ENCODE results near the gene FAM53A.
"Not testable (repeated sequence)": the region's sequence is repeated elsewhere in the genome, so short reads cannot be mapped to it uniquely, and the experiment has no call there.

The FAM53A gene

DNA sequence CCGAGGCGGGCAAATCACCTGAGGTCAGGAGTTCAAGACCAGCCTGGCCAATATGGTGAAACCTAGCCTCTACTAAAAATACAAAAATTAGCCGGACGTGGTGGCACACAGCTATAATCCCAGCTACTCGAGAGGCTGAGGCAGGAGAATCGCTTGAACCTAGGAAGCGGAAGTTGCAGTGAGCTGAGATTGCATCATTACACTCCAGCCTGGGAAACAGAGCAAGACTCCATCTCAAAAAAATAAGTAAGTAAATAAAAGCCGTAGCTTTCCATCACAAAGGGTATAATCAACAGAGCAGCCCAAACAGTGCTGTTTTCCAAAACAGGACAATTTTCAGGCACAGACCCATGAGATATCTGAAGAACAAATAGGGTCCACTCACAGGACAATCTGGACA lies 17.6 kb upstream of the FAM53A start:
- not testable (repeated sequence) for H3K9me3 ChIP-seq (ENCODE audit: control insufficient read depth, insufficient read depth, low read length); H3K4me3 ChIP-seq (ENCODE audit: low read length); H3K27me3 ChIP-seq (ENCODE audit: control insufficient read depth, insufficient read depth, low read length); H3K27ac ChIP-seq (ENCODE audit: low read length); DNase-seq (ENCODE audit: low read depth, low spot score); H3K4me1 ChIP-seq (ENCODE audit: control insufficient read depth, insufficient read depth, low read length)
- peaks cover 10% of the 10 kb centered on the region; the same call in 1 of the 2 replicates for H3K36me3 ChIP-seq (ENCODE audit: control insufficient read depth, insufficient read depth, low read length)
- WGBS (ENCODE audit: insufficient coverage, insufficient read length), result no CpG with 5 or more reads among the region's 8 CpGs

DNA sequence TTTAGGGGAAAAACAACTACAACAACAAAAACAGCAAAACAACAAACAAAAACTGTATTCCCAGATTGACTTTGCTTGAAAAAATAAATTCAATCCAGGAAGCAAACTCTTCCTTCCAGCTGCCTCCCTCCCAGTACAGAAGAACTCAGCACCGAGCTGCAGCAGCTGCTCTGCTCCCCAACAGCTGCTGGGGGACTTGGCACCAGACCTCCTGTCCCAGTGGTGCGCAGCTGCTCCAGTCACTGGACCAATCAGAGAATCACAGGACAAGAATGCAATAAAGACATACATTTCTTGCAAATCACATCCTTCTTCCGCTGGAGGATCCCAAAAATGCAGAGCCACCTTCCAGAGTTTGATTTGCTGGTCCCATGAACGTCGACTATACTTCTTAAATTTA lies 11.8 kb upstream of the FAM53A start:
- Histone ChIP-seq H3K36me3 (ENCODE audit: control insufficient read depth, insufficient read depth, low read length) (peaks cover 23% of the 10 kb centered on the region), H3K4me1 (ENCODE audit: control insufficient read depth, insufficient read depth, low read length) (no peaks in the 10 kb centered on the region), H3K4me3 (ENCODE audit: low read length) (no peak overlapping the region), H3K27me3 (ENCODE audit: control insufficient read depth, insufficient read depth, low read length) (no peaks in the 10 kb centered on the region), H3K9me3 (ENCODE audit: control insufficient read depth, insufficient read depth, low read length) (no peaks in the 10 kb centered on the region), H3K27ac (ENCODE audit: low read length) (no peak overlapping the region)
- WGBS (ENCODE audit: insufficient coverage, insufficient read length), result no CpG with 5 or more reads among the region's 5 CpGs
- no peak for DNase-seq (ENCODE audit: low read depth, low spot score)

DNA sequence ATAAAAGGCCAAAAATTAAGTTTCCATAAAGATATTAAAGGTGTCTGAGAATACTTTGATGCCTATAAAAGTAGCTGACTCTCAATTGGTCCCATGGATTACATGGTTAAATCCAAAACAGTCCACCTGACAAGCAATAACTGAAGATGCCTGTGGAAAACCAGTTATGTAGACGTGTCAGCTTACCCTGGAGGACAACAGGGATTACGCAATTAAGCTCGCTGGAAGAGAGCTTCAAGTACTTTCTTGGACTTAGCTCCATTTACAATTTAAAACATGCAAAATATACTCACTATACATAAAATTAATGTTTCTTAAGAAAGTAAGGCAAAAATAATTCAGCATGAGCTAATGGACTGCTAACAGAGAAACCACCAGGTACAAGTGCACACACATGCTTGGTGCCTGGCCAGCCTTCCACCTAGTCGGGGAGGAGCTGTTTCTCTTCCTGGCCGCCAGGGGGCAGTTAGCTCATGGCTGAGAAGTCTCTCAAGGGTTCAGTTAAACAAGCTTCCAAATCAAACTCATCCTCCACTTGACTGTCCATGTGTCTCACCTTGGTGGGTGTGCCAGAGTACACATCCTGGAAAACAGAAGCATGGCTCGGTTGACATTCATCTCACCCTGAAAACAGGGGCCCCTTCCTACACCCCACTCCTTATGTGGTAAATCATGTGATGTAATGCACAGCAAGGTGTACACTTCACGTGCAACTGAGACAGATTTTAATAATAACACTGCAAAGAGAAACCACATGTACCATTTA lies 9.2 kb upstream of the FAM53A start:
- WGBS (ENCODE audit: insufficient coverage, insufficient read length), result no CpG with 5 or more reads among the region's 7 CpGs
- Histone ChIP-seq H3K36me3 (ENCODE audit: control insufficient read depth, insufficient read depth, low read length) (peaks cover 27% of the 10 kb centered on the region), H3K9me3 (ENCODE audit: control insufficient read depth, insufficient read depth, low read length) (no peaks in the 10 kb centered on the region), H3K4me3 (ENCODE audit: low read length) (no peak overlapping the region), H3K27me3 (ENCODE audit: control insufficient read depth, insufficient read depth, low read length) (no peaks in the 10 kb centered on the region), H3K27ac (ENCODE audit: low read length) (no peak overlapping the region), H3K4me1 (ENCODE audit: control insufficient read depth, insufficient read depth, low read length) (no peaks in the 10 kb centered on the region)
- DNase-seq (ENCODE audit: low read depth, low spot score), result no peak

DNA sequence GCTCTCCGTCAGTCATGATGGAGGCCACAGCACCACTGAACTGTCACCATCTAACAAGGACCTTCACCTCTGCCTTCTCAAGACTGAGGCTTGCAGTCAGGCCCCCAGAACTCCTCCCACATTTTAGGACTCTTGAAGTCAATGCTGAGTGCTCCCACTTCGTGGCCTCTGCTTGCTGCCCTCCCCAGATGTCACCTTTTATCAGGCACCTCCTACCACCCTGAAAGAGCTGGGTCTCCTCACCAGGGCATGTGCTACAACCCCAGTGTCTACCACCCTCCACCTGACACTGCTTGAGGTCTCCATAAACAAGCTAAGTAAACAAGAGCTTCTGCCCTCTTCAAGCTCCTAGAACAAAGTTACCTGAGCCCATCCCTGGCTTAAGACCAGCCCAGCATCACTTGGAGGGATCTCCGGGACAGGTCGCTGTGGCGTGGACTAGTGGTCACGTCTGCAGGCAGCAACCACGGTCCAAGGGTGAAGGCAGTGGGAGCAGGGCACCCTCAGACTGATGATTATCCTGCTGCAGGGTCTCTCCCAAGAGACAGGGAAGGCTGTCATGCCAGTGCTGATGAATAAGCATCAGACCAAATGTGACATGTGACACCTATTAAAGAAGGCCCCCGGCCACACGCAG lies 7.7 kb upstream of the FAM53A start:
- Histone ChIP-seq H3K27ac (ENCODE audit: low read length) (no peak overlapping the region), H3K4me1 (ENCODE audit: control insufficient read depth, insufficient read depth, low read length) (no peaks in the 10 kb centered on the region), H3K9me3 (ENCODE audit: control insufficient read depth, insufficient read depth, low read length) (no peaks in the 10 kb centered on the region), H3K36me3 (ENCODE audit: control insufficient read depth, insufficient read depth, low read length) (peaks cover 24% of the 10 kb centered on the region), H3K27me3 (ENCODE audit: control insufficient read depth, insufficient read depth, low read length) (no peaks in the 10 kb centered on the region), H3K4me3 (ENCODE audit: low read length) (no peak overlapping the region)
- no peak for DNase-seq (ENCODE audit: low read depth, low spot score)
- WGBS (ENCODE audit: insufficient coverage, insufficient read length), result no CpG with 5 or more reads among the region's 9 CpGs

DNA sequence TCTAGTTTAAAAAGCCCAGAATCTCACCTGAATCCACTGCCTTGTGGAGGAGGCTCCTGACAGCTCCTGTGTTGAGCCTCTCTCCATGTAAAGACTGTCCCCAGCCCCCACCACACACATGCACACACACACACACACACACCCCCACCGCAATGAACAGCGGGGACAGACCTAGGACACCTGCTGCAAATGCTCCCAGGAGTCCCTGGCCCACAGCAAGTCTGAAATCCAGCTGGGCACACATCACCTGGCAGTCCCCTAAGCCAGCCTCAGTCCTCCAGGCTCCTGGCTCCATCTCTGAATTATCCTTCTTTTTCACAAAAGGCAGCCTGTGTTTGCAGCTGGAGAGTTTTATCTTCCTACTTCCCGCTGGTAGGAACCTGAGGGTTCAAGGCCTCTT lies 6.6 kb upstream of the FAM53A start:
- Histone ChIP-seq H3K27ac (ENCODE audit: low read length) (no peak overlapping the region), H3K4me1 (ENCODE audit: control insufficient read depth, insufficient read depth, low read length) (0 out of 2 replicates have a peak, but pooled peaks cover 3% of the 10 kb centered on the region), H3K4me3 (ENCODE audit: low read length) (no peak overlapping the region), H3K36me3 (ENCODE audit: control insufficient read depth, insufficient read depth, low read length) (peaks cover 20% of the 10 kb centered on the region), H3K9me3 (ENCODE audit: control insufficient read depth, insufficient read depth, low read length) (no peaks in the 10 kb centered on the region), H3K27me3 (ENCODE audit: control insufficient read depth, insufficient read depth, low read length) (no peaks in the 10 kb centered on the region)
- DNase-seq (ENCODE audit: low read depth, low spot score), result no peak
- no CpG with 5 or more reads among the region's 3 CpGs for WGBS (ENCODE audit: insufficient coverage, insufficient read length)

DNA sequence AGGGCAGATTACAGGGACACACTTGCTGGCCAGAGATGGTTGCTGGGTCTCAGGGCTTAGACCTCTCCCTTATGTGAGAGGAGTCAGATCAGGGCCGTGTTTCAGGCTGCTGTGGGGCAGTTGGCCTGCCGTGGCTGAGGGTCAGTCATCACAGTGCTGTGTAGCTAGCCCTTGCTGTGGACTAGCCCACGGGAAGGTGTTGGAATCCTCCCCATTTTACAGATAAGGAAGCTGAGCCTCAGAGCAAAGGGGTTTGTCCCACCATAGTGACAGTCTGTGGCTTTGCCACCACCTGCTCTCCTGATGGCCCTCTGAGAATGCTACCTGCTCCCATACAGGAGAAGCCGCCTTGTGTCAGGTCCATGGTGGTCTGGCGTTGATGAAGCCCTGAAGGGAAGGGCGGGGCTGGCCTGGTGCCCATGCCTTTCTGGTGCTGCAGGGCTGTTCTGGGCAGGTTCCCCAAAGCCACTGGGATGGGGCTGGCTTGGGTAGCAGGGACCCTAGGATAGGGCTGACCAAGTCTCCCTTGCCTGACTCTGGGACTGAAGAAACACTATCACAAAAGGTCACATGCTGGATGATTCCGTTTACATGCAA lies 2.4 kb upstream of the FAM53A start:
- whole genome bisulfite sequencing (ENCODE audit: insufficient coverage, insufficient read length), result no CpG with 5 or more reads among the region's 7 CpGs
- H3K36me3 ChIP-seq (ENCODE audit: control insufficient read depth, insufficient read depth, low read length), result peaks cover 8% of the 10 kb centered on the region
- H3K4me1 ChIP-seq (ENCODE audit: control insufficient read depth, insufficient read depth, low read length), result peaks cover 7% of the 10 kb centered on the region
- H3K27me3 ChIP-seq (ENCODE audit: control insufficient read depth, insufficient read depth, low read length), result peaks cover 8% of the 10 kb centered on the region; the same call in 1 of the 2 replicates
- H3K27ac ChIP-seq (ENCODE audit: low read length), result no peak overlapping the region
- H3K9me3 ChIP-seq (ENCODE audit: control insufficient read depth, insufficient read depth, low read length), result no peaks in the 10 kb centered on the region
- no peak overlapping the region for H3K4me3 ChIP-seq (ENCODE audit: low read length)
- DNase-seq (ENCODE audit: low read depth, low spot score), result no peak

DNA sequence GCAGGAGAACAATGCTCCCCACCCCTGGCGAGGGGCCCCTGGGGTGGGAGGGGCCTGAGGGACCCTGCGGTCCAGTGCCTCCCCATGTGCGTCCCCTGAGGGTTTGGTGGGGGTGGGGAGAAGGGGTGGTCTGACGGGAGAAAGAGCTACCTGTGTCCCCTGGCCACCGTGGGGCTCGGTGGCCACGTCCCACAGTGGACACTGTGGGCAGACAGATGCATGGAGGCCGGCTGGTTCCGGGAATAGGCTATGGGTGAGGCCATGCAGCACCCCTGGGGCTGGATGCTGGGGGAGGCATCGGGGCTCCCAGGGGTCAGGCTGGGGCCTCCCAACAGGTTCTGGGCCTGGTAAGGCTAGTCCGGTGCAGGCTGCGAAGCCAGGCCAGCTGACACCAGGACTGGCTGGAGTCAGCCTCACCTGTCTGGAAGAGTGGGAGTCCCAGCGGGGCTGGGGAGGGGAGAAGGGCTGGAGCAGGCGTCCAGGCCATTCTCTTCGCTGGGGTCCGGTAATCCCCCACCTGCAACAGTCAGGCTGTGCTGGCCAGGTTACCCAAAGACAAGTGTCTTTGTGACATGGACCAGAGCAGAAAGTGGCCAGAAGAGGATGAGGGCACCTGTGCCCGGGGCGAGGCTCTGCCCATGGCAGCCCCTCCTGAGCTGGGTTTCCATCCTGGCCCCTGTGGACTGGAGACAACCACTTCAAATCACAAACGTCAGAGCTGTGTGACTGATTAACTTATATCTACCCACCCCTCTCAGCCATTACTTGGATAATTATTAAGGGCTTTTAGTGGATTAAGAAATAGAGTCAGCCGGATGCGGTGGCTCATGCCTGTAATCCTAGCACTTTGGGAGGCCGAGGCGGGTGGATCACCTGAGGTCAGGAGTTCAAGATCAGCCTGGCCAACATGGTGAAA lies 1.4 kb upstream of the FAM53A start:
- Histone ChIP-seq H3K27me3 (ENCODE audit: control insufficient read depth, insufficient read depth, low read length) (peaks cover 8% of the 10 kb centered on the region; the same call in 1 of the 2 replicates), H3K36me3 (ENCODE audit: control insufficient read depth, insufficient read depth, low read length) (no peaks in the 10 kb centered on the region; the same call in 1 of the 2 replicates), H3K27ac (ENCODE audit: low read length) (no peak overlapping the region), H3K9me3 (ENCODE audit: control insufficient read depth, insufficient read depth, low read length) (no peaks in the 10 kb centered on the region), H3K4me3 (ENCODE audit: low read length) (no peak overlapping the region; the same call in 1 of the 2 replicates), H3K4me1 (ENCODE audit: control insufficient read depth, insufficient read depth, low read length) (peaks cover 7% of the 10 kb centered on the region)
- WGBS (ENCODE audit: insufficient coverage, insufficient read length), result no CpG with 5 or more reads among the region's 23 CpGs
- DNase-seq (ENCODE audit: low read depth, low spot score), result no peak

DNA sequence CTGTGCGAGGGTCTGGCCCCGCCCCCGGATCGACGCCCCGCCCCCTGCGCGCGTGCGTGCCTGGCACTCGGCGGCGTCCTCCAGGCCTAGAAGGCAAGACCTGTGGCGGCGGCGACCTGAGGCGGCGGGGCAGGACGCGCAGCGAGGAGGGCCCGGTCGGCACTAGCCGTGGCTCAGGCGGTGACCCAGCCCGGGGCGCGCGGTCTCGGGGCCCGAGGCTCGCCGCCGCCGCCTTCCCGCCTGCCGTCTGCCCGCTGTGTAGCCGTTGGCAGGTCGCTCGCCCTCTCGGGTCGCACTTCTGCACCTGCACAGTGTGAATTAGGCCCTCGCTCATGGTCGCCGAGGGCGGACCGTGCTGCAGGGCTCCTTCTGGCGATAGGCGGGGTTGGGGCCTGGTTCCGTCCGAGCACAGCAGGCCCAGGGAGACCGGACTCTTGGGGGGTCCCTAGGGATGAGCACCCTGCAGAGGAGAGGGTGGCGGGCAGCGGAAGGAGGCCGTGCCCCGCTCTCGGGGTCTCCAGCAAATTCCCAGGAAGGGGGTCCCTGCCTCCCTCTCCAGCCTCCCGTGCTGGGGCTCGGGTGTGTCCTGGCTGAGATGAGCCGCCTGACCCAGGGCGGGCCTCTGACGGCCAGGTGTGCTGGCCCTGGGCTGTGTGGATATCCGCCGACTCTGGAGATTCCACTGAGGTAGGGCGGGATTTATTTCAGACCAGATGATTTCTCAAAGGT lies 557 bp upstream of the FAM53A start:
- Histone ChIP-seq H3K27me3 (ENCODE audit: control insufficient read depth, insufficient read depth, low read length) (peaks cover 8% of the 10 kb centered on the region; the same call in 1 of the 2 replicates), H3K9me3 (ENCODE audit: control insufficient read depth, insufficient read depth, low read length) (no peaks in the 10 kb centered on the region), H3K27ac (ENCODE audit: low read length) (no peak overlapping the region), H3K4me1 (ENCODE audit: control insufficient read depth, insufficient read depth, low read length) (peaks cover 7% of the 10 kb centered on the region), H3K4me3 (ENCODE audit: low read length) (peak overlapping the region; percentile 32; the same call in 1 of the 2 replicates), H3K36me3 (ENCODE audit: control insufficient read depth, insufficient read depth, low read length) (no peaks in the 10 kb centered on the region)
- no peak for DNase-seq (ENCODE audit: low read depth, low spot score)
- no CpG with 5 or more reads among the region's 66 CpGs for WGBS (ENCODE audit: insufficient coverage, insufficient read length)

DNA sequence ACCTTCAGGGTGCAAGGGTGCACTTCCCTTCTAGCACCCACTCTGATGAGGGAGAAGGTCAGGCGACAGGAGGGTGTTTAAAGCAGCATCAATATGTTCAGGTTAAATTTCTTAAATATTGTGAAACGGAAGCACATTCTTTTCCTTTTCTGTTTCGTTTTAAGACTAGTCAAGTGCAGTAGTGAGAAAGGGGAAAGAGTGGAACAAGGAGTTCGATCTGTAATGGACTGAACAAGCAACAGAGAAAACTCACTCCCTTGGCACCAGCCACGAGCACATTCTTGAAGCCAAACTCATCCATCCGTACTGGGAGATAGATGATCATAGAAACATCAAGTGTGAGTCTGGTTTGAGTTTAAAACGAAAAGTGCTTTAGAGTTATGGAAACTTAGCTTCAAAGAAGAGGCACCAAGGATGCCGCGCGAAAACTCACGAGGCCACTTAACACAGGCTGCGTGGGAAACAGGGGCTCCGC lies 815 bp downstream of the FAM53A start:
- WGBS (ENCODE audit: insufficient coverage, insufficient read length), result no CpG with 5 or more reads among the region's 13 CpGs
- peaks cover 7% of the 10 kb centered on the region for H3K4me1 ChIP-seq (ENCODE audit: control insufficient read depth, insufficient read depth, low read length)
- H3K4me3 ChIP-seq (ENCODE audit: low read length), result peak overlapping the region; percentile 58; the same call in 1 of the 2 replicates
- H3K27me3 ChIP-seq (ENCODE audit: control insufficient read depth, insufficient read depth, low read length), result peaks cover 8% of the 10 kb centered on the region; the same call in 1 of the 2 replicates
- H3K27ac ChIP-seq (ENCODE audit: low read length), result no peak overlapping the region
- no peaks in the 10 kb centered on the region for H3K9me3 ChIP-seq (ENCODE audit: control insufficient read depth, insufficient read depth, low read length)
- no peak for DNase-seq (ENCODE audit: low read depth, low spot score)
- no peaks in the 10 kb centered on the region for H3K36me3 ChIP-seq (ENCODE audit: control insufficient read depth, insufficient read depth, low read length)

Measured in iPS DF 6.9 (cell line).